ENCODE measurements around the gene STAB2. TPM values are rescaled to one million over a fixed set of nuclear protein-coding genes. Genes with fewer than 3 reads are reported as not detected.
A peak's percentile ranks its signal among the peaks of the same experiment; 100 is the strongest.

STAB2 gene
- total and polyA plus RNA-seq, 8 donors = under 0.01 to 4.0 (median 0.95) TPM; not detected in 4

GRCh38 chr12:103680591-103681141, 93.6 kb downstream of the STAB2 start:
- DNase-seq = peak in 1 of 2 donors; percentile 80
- intact Hi-C loops (cut with DNase I; ENCODE audit: low total_unique reads) = no loop called here
- WGBS, 5 donors = 31 to 54% (median 35%) methylated on average over 7 of the region's 7 CpGs
- Histone ChIP-seq H3K36me3 (no peaks in the 10 kb centered on the region), H3K4me1 (peaks cover 0 to 16% (median 6%) of the 10 kb centered on the region in 4 donors), H3K27me3 (no peaks in the 10 kb centered on the region), H3K4me3 (no peak overlapping the region), H3K27ac (peak overlapping the region in 1 of 5 donors; percentile 49), H3K9me3 (no peaks in the 10 kb centered on the region)
- TF ChIP-seq EP300 (IDR thresholded peaks at IDR 0.05) (no peak), CTCF (IDR thresholded peaks at IDR 0.05) (no peak), POLR2A (IDR thresholded peaks at IDR 0.05) (no peak), POLR2AphosphoS5 (IDR thresholded peaks at IDR 0.05) (no peak)

GRCh38 chr12:103686026-103686425, 99.0 kb downstream of the STAB2 start:
- TF ChIP-seq POLR2AphosphoS5 (IDR thresholded peaks at IDR 0.05) = no peak
- no peak for TF ChIP-seq EP300 (IDR thresholded peaks at IDR 0.05)
- no peak for TF ChIP-seq CTCF (IDR thresholded peaks at IDR 0.05)
- DNase-seq = no peak
- intact Hi-C loops (cut with DNase I; ENCODE audit: low total_unique reads) = no loop called here
- H3K27me3 ChIP-seq = no peaks in the 10 kb centered on the region
- no peak overlapping the region for H3K27ac ChIP-seq
- 64 to 77% (median 73%) methylated on average over 6 of the region's 6 CpGs for WGBS, 5 donors
- peaks cover 0 to 1% (median under 1%) of the 10 kb centered on the region in 4 donors for H3K4me1 ChIP-seq
- no peaks in the 10 kb centered on the region for H3K9me3 ChIP-seq
- H3K4me3 ChIP-seq = no peak overlapping the region
- H3K36me3 ChIP-seq = no peaks in the 10 kb centered on the region

GRCh38 chr12:103687253-103687652, 100.2 kb downstream of the STAB2 start:
- H3K9me3 ChIP-seq = no peaks in the 10 kb centered on the region
- no peak overlapping the region for H3K4me3 ChIP-seq
- intact Hi-C loops (cut with DNase I; ENCODE audit: low total_unique reads) = no loop called here
- no peaks in the 10 kb centered on the region for H3K36me3 ChIP-seq
- WGBS, 5 donors = 63 to 91% (median 69%) methylated on average over 2 of the region's 2 CpGs
- TF ChIP-seq POLR2AphosphoS5 (IDR thresholded peaks at IDR 0.05) (no peak), EP300 (IDR thresholded peaks at IDR 0.05) (no peak), CTCF (IDR thresholded peaks at IDR 0.05) (no peak), POLR2A (IDR thresholded peaks at IDR 0.05) (no peak)
- no peaks in the 10 kb centered on the region for H3K4me1 ChIP-seq
- H3K27ac ChIP-seq = no peak overlapping the region
- H3K27me3 ChIP-seq = no peaks in the 10 kb centered on the region
- DNase-seq = no peak

- 77 to 85% (median 80%) methylated on average over 6 of the region's 6 CpGs for WGBS, 5 donors
- intact Hi-C loops (cut with DNase I; ENCODE audit: low total_unique reads) = no loop called here
- Histone ChIP-seq H3K27ac (no peak overlapping the region), H3K36me3 (no peaks in the 10 kb centered on the region), H3K27me3 (no peaks in the 10 kb centered on the region), H3K4me1 (no peaks in the 10 kb centered on the region), H3K4me3 (no peak overlapping the region), H3K9me3 (no peaks in the 10 kb centered on the region)
- DNase-seq = no peak
- TF ChIP-seq CTCF (IDR thresholded peaks at IDR 0.05) = no peak
- no peak for TF ChIP-seq POLR2A (IDR thresholded peaks at IDR 0.05)
- no peak for TF ChIP-seq EP300 (IDR thresholded peaks at IDR 0.05)
- no peak for TF ChIP-seq POLR2AphosphoS5 (IDR thresholded peaks at IDR 0.05)
Measured at GRCh38 chr12:103688376-103689063, 101.4 kb downstream of the STAB2 start.
